ENCODE data around the gene NIBAN1. TPM values are rescaled to one million over a fixed set of nuclear protein-coding genes. Genes with fewer than 3 reads are reported as not detected.

The NIBAN1 gene
- total and polyA plus RNA-seq, 2 of the 8 experiments (the other 6 are each of a cell fraction or from before 2014, with no cell fraction given) = 5.7 to 15.2 TPM

DNA sequence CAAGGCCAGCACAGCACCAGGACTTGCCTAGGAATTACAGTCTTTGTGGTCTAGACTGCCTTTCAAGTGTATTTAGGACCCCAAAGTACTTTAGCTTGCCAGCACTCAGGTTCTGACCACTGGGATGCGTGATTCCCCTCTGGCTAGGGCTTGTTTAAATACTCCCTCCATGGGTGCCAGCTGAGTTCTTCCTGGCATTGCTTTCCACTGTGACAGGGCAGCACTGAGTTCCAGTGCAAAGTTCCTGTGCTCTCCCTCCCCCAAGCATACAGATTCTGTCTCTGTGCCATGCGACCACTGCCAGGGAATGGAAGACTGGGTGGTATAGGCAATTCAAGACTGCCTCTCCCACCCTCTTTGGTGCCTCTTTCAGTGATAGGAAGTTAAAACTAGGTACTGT is 45.9 kb downstream of the NIBAN1 start (continued):
- TF ChIP-seq, protein P1, sequence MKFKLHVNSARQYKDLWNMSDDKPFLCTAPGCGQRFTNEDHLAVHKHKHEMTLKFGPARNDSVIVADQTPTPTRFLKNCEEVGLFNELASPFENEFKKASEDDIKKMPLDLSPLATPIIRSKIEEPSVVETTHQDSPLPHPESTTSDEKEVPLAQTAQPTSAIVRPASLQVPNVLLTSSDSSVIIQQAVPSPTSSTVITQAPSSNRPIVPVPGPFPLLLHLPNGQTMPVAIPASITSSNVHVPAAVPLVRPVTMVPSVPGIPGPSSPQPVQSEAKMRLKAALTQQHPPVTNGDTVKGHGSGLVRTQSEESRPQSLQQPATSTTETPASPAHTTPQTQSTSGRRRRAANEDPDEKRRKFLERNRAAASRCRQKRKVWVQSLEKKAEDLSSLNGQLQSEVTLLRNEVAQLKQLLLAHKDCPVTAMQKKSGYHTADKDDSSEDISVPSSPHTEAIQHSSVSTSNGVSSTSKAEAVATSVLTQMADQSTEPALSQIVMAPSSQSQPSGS (IDR thresholded peaks at IDR 0.05; ENCODE audit: low read length) = no peak
- TF ChIP-seq SP4 (IDR thresholded peaks at IDR 0.05; ENCODE audit: low read length) = no peak
- TF ChIP-seq CTBP2 (IDR thresholded peaks at IDR 0.05; ENCODE audit: borderline replicate concordance, insufficient read depth, insufficient read length, low read length) = no peak
- no peak for TF ChIP-seq EZH2 (IDR thresholded peaks at IDR 0.05; ENCODE audit: low read depth, low read length, severe bottlenecking)
- TF ChIP-seq SUZ12 (IDR thresholded peaks at IDR 0.05; ENCODE audit: low read length) = no peak

Small RNA genes lying within 50 kb of the gene (small RNA-seq; reads per million reads assigned to genes)
- gene RNA5SP72 (ENCODE audit: insufficient read depth) = not detected

Other genes with a start within 250 kb of the NIBAN1 start
- gene EDEM3, start 219.7 kb downstream of the NIBAN1 start, total RNA-seq (2021; fragmentation: NEBNext Ultra II Directional; extraction: Animal tissue kit (Norgen Biotek cat#: 25700)) = 13.7 and 14.0 TPM in 2 replicates
- gene EDEM3, start 219.7 kb downstream of the NIBAN1 start, polyA plus RNA-seq (2011; rRNA removed) = 1.3 and 1.6 TPM in 2 replicates
- 52.7 and 58.9 TPM in 2 replicates for gene RNF2, start 71.0 kb upstream of the NIBAN1 start, total RNA-seq (2021; fragmentation: NEBNext Ultra II Directional; extraction: Animal tissue kit (Norgen Biotek cat#: 25700))
- gene RNF2, start 71.0 kb upstream of the NIBAN1 start, polyA plus RNA-seq (2011; rRNA removed) = 13.4 and 28.9 TPM in 2 replicates
- gene TRMT1L, start 182.4 kb upstream of the NIBAN1 start, total RNA-seq (2021; fragmentation: NEBNext Ultra II Directional; extraction: Animal tissue kit (Norgen Biotek cat#: 25700)) = 22.3 and 22.5 TPM in 2 replicates
- 8.2 and 13.8 TPM in 2 replicates for gene TRMT1L, start 182.4 kb upstream of the NIBAN1 start, polyA plus RNA-seq (2011; rRNA removed)
- gene SWT1, start 182.7 kb upstream of the NIBAN1 start, total RNA-seq (2021; fragmentation: NEBNext Ultra II Directional; extraction: Animal tissue kit (Norgen Biotek cat#: 25700)) = 6.2 and 8.1 TPM in 2 replicates
- gene SWT1, start 182.7 kb upstream of the NIBAN1 start, polyA plus RNA-seq (2011; rRNA removed) = 0.74 and 1.4 TPM in 2 replicates